ENCODE results near the gene HERC3.
"Not testable (repeated sequence)": the region's sequence is repeated elsewhere in the genome, so short reads cannot be mapped to it uniquely, and the experiment has no call there.

HERC3 gene

DNA sequence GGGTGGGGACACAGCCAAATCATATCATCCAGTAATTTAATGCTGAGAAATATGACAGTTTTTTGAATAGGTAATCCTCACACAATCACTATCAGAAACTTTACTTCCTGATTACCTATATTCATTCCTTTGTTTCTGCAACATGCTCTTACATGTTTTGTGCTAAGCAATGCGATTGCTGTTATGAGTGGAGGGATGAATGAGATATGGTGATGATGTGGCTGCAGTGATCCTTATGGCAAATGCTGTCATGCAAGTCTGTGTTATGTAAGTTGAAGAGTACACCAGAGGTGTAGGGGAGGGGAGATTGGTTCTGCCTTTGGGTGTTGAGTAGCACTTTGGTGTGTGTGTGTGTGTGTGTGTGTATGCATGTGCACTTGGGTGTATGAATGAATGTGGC is 14.6 kb downstream of the HERC3 start:
- DNase-seq (ENCODE audit: low read depth in 1 of 2, low spot score in 1 of 2) = no peak

DNA sequence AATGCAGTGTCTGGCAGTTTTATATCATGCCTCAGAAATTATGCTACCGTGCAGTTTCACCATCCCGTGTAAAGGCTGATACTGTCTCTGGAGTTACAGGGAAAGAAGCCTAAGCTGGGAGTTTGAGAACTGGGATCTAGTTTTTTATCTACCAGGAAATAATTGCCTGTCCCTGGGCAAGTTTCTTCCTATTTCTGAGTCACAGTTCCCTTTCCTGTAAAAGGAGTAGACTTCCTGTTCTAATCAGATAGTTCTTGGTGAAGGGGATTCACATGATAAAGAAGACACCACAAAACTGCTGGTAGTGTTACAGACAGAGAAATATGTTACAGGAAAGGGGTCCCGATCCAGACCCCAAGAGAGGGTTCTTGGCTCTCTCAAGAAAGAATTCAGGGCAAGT is 17.1 kb downstream of the HERC3 start:
- DNase-seq (ENCODE audit: low read depth in 1 of 2, low spot score in 1 of 2) = no peak

DNA sequence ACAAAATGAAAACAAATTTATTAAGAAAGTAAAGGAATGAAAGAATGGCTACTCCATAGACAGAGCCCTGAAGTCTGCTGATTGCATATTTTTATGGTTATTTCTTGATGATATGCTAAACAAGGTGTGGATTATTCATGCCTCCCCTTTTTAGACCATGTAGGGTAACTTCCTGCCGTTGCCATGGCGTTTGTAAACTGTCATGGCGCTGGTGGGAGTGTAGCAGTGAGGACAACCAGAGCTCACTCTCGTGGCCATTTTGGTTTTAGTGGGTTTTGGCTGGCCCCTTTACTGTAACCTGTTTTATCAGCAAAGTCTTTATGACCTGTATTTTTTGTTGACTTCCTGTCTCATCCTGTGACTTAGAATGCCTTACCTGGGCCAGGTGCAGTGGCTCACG is 17.5 kb downstream of the HERC3 start:
- DNase-seq (ENCODE audit: low read depth in 1 of 2, low spot score in 1 of 2) = not testable (repeated sequence)

DNA sequence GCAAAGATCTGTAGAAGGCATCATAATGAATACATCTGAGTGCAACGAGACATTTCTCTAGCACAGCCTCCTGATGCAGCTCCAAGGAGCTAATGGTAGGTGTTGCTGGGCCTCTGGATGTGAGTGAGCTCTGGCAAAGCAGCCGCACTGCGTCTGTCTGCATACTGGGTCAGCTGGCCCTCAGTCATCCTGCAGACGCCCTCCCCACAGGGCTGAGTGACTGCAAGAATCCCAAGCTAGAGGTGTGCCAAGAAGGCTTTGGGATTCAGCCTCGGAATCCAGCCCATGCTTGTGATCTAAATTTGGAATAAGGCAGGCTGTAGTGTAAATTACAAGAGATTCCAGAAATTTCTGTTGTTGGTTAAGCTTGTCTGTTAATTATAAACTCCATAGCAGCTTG is 18.5 kb downstream of the HERC3 start:
- no peak for DNase-seq (ENCODE audit: low read depth in 1 of 2, low spot score in 1 of 2)

DNA sequence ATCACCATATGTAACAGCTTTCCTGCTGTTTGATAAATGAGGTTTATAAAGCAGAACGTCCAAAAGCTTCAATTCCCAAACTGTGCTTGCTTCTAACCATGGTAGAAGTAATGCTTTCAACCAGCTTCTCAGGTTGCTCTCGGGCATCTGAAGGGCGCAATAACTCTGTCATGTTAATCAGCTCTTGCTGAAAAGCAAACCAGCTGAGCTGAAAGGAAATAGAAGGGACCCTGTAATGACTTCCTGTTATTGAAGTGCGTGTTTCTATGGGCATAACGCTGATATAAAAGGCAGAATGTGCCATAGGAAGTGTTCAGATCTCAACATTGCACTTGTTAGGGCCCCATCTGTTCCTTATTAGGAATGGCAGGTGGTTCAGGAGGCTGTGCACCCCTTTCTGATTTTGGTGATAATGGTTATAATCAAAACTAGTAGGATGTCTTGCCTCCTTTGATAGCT is 21.2 kb downstream of the HERC3 start:
- peak in 1 of 2 donors; percentile 19 for DNase-seq (ENCODE audit: low read depth in 1 of 2, low spot score in 1 of 2)

DNA sequence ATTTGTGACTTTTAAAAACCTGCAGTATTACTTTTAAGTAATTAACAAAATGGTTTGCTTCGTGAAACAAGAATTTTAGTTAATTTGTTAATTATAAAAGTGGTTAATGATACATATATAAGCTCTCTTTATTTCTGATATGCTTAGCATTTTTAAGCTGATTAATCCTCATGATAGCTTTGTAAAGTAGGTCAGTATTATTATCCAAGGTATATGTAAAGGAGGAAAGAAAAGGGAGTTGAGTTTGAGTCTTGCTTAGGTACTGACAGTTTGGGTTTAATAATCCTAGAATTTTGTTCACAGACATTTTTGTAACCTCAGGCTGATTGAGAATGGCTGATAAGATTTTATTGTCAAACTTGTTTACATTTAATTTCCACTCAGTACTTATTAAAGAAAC is 21.8 kb downstream of the HERC3 start:
- no peak for DNase-seq (ENCODE audit: low read depth in 1 of 2, low spot score in 1 of 2)

DNA sequence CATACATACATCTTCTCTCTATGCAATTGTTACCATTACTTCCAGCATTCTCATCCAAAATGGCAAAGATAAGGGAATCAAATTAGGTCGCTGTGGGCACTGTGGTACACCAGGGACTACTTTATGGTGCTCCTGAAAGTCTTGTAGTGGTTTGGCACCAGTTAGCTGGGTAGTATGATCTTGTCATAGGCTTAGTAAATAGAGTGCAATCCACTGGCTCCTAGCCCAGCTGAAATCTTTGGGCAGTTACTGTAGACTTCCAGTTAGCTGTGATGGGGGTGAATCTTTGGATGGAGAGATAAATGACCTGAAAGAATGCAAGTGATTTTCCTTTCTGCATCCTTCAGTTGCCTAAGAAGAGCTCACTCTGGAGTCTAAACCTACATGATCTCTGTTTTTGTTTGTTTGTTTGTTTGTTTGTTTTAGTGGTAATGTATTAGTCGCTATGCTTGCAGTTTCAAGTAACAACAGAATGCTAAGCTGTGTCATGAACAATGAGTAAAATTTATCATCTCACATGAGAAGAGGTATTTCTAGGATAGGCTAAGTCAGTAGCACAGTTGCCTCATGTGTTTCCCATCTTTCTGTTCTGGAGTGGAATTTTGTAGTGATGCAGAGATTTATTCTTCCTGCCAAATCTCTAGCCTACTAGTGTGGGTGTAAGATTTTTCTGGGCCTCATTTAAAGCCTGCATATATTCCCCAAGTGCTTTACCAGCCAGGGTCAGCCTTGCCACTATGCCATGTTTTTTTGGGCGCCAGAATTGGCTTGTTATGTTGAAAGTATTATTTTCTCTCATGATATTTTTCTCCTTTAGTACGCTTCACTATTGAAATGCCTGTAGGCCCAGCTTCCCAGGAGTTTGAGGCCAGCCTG is 24.2 kb downstream of the HERC3 start:
- no peak for DNase-seq (ENCODE audit: low read depth in 1 of 2, low spot score in 1 of 2)

DNA sequence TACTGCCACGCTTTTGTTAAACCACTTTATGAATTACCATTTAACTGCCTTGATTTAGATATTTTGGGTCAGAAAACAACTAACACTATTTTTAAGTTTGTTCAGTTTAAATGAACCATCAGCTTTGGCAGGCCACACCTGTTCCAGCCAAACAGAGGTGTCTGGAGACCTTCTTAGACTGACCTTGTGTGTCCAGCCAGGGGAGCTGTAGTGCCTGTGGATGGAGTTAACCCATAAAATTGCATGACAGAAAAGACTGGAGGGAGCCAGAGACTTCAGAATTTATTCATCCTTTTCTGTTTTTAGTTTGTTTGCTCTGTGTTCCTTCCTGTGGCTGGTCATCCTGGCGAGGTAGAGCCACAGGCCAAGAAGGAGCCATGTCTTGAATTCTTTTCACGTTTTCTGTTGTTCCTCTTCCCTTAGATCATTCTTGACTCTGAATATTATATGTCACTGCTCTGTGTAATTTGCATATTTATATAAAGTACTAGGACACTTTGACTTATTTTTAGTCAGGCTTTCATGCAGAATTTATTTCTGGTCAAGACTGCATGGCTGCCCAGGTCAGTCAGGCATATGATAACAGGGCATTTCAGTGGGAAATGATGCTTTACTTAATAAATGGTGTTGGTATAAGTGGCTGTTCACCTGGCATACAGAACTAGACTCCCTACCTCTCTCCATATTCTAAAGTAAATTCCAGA is 26.7 kb downstream of the HERC3 start:
- DNase-seq (ENCODE audit: low read depth in 1 of 2, low spot score in 1 of 2) = no peak

DNA sequence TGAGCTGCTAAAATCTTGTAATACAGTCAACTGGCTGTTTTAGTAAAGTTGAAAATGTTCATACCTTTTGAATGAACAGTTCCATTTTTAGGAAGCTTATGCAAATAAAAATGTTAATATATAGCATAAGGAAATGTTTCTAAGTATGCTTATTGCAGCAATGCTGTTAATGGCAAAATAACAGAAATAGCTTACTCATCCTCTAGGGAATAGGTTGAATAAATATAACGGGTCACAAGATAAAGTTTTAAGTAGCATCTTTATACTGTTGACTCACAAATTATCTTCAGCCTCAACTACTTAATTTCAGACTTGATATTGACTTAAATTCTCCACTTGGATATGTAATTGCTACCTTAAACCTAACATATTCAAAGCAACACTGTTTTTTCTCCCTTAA is 27.7 kb downstream of the HERC3 start:
- DNase-seq (ENCODE audit: low read depth in 1 of 2, low spot score in 1 of 2) = no peak

DNA sequence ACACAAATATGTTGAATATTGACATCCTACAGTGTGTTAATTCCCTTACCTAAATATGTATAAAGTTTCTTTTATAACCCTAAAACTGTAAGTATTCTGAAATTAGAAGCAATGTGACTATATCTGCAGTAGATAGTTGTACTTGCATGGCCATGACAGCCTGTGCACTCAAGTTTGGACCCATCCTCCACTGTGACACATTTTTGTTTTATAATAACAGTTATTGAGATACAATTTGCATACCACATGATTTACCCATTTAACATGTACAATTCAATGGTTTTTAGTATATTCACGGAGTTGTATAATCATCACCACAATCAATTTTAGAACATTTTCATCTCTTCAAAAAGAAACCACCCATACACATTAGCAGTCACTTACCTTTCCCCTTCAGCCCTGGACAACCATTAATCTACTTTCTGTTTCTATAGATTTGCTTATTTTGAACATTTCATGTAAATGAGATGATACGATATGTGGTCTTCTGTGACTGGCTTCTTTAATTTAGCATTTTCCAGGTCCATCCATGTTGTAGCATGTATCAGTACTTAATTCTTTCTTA is 29.6 kb downstream of the HERC3 start:
- DNase-seq (ENCODE audit: low read depth in 1 of 2, low spot score in 1 of 2) = no peak

DNA sequence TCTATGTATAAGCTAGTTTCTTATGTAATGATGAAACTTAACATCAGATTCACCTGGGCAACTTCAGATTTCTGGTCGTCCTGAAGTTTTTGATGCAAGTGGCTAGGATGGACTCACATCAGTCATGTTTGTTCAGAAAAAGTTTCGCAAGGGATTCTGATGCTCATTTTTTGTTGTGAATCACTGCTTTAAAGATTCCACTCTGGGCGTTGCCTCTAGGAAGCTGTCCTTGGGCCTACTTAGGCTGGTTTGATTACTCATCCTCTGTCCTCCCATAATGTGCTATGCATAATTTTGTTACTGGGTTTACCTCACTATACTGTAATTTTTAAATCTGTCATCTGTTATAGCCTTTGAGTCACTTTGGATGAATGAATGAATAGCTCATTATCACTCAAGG is 30.8 kb downstream of the HERC3 start:
- DNase-seq (ENCODE audit: low read depth in 1 of 2, low spot score in 1 of 2) = no peak

DNA sequence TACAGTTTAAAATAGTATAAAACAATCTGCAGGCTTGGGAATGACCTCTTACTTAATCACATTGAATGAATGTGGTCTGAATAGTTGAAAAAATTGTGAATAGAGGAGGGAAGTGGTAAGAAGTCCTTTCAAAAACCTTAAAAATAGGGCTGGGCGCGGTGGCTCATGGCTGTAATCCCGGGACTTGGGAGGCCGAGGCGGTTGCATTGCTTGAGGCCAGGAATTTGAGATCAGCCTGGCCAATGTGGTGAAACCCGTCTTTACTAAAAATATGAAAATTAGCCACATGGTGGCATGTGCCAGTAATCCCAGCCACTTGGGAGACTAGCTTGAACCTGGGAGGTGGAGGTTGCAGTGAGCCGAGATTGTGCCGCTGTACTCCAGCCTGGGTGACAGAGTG is 36.5 kb downstream of the HERC3 start:
- DNase-seq (ENCODE audit: low read depth in 1 of 2, low spot score in 1 of 2) = no peak

DNA sequence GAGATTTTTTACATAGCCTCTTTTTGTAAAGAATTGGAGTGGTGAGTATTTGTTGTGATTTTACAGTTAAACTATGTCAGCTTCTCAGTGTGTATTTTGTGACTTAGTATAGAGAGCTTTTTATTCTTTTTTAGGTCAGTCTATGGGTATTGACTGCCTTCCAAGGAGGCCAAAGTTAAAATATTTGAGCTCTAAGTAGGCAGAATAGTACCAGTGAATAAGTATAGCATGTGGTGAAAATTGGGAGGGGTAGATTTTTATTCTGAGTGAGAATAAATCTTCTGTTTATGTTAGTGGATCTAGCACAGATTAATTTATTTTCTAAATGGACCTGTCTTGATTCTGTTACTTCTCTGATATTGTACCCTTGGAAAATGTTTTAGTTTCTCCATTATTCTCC is 37.5 kb downstream of the HERC3 start:
- DNase-seq (ENCODE audit: low read depth in 1 of 2, low spot score in 1 of 2) = no peak

DNA sequence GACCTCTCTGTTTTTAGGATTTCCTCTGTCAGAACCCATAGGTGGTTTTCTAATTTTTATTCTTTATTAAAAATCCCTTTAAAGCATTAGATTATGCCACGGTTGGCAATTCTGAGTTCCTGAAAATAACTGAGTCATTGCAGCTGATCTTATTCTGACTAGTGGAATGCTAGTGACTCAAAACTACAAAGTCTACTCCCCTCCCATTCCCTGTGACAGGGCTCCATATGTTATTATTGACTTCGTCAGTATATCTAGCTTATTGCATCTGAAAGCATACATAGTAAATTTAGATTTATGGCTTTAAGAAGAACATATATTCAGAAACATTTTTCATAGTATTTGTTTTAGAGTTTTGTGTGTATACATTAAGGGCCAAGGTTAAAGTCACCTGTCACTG is 38.5 kb downstream of the HERC3 start:
- no peak for DNase-seq (ENCODE audit: low read depth in 1 of 2, low spot score in 1 of 2)

DNA sequence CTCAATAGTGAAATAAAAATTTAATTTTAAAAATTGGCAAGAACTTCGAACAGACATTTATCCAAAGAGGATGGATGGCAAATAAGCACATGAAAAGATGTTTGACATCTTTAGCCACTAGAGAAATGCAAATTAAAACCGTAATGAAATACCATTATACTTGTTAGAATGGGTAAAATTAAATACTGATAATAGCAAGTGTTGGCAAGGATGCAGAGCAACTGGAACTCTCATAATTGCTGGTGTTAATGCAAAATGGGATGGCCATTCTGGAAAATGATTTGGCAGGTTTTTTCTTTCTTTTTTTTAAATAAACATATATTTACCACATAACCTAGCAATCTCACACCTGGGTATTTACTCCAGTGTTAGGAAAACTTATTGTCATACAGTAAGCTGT is 51.7 kb downstream of the HERC3 start:
- no peak for DNase-seq (ENCODE audit: low read depth in 1 of 2, low spot score in 1 of 2)

DNA sequence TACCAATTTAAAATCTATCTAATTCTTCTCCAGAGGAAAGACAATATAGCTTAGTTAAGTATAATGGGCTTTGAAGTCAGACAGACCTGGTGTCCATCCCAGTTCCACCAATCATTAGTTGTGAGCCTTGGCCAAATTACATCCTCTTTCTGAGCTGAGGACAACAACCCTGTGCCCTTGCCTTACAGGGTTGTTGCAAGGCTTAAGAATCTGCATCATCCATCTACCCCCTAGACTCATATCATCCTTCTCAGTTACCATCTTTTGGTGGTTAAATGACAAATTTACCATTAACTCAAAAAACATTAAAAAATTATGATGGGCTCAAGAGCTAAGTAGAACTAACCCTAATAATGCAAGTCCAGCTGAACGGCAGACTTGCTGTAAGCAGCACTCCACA is 53.7 kb downstream of the HERC3 start:
- no peak for DNase-seq (ENCODE audit: low read depth in 1 of 2, low spot score in 1 of 2)

DNA sequence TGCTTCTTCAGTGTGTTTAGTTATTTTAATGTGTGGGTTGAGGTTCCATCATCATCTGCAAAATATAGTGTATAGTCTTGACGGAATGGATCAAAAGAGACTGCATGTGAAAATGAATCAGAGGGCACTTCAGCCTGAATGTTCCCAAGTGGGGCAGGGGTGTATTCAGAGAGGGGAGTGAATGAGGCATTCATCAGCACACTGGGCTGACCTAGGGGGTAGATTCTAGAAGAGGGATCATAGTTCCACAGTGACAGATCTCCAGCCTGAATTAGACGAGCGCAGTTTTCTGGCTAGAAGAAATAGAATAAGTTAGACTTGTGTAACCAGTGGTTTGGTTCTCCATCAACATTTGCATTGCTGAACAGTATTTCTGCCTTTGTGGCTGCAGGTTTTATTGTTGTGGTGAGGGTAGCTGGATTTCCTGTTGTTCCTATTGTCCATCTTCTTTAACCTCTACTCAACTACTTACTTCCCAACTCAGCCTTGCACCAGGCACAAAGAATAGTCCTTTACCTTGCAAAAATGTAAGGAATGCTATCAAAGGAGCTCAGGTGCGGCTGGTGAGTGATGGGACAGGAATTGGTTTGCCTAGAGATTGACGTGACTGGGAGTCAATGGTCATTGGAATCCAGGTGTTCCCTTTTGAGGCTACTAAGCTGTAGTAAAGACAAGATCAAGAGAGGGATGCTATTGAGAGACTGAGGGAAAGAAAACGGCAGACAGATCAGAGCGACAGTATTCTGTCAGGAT is 54.4 kb downstream of the HERC3 start:
- no peak for DNase-seq (ENCODE audit: low read depth in 1 of 2, low spot score in 1 of 2)

DNA sequence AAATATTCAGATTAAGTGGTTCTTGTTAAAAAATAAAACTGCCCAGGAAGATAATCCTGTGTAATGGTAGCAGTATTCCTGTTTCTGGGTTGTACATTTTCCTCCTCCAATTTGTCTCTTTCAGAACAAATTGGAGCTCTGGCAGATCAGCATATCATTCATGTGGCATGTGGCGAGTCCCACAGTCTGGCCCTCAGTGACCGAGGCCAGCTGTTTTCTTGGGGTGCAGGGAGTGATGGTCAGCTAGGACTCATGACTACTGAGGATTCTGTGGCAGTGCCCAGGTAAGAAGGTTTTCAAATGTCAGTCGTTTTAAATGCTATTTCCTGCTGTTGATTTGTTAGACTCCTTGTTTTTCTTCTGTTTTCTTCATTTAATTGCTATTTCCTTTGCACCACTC is 57.4 kb downstream of the HERC3 start:
- no peak for DNase-seq (ENCODE audit: low read depth in 1 of 2, low spot score in 1 of 2)

DNA sequence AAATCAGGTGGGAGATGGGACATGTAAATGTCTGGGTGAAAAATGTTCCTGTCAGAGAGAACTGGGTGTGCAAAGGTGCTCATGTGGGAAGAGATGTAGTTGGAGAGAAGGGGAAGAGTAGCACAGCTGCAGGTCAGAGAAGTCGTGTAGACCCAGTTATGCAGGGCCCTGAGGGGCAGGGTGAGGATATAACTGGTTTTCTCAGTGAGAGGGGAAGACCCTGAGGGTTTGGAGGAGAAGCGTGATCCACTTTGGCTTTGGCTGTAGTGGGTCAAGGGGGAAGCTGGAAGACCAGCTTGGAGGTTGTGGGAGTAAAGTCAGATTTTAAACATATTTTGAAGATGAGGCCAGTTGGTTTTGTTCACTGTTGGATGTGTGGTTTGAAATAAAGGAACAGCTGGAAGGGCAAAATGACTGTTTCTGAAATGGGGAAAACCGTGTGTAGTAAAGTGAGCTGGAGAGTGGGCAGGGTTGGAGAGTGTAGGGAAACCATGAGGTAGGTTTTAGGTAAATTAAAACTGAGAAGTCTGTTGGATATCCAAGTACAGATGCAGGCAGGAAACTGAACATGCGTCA is 61.2 kb downstream of the HERC3 start:
- no peak for DNase-seq (ENCODE audit: low read depth in 1 of 2, low spot score in 1 of 2)

DNA sequence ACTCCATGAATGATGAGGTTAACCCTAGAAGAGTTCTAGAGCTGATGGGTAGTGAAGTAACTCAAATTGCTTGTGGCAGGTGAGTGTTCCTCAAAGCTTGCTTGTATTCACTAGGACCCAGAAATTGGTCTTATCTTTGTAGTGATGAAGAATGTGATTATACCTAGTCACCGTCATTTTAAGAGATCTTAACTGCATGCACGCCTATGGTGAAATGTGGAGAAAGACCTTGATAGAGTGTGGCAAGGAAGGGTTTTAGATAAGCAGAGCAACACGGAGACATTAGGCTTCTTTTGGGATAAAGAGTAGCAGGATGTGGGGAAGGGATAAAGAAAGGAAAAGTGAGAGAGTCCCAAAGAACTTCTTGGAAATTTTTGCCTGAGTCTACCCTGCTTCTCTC is 62.9 kb downstream of the HERC3 start:
- DNase-seq (ENCODE audit: low read depth in 1 of 2, low spot score in 1 of 2) = no peak

All from activated CD4-positive, alpha-beta T cell treated with anti-CD3 and anti-CD28 coated beads, Interleukin-2, amount 50 U/mL, for 24 hours (primary cell).